Stimulated activated effector memory CD8-positive, alpha-beta T cell treated with anti-CD3 and anti-CD28 coated beads, Interleukin-12 subunit alpha, Interleukin-12 subunit beta, amount 100 ng/mL, for 72 hours (primary cell): ENCODE measurements around the gene WSCD2.

Experiments
- ATAC-seq: fragments of 150-1000 bp; cut with Tn5 transposase; 2 replicates; pipeline ENCODE4 v1.10.0; 2021
- DNase-seq, 2 donors: peaks; one replicate each; pipeline ENCODE4 v3.0.0; 2021 to 2022; ENCODE audit warnings: low spot score in 2 of 2
- H3K27ac Mint-ChIP-seq: one replicate; pipeline ENCODE4 v1.8.0; 2022; ENCODE audit warnings: mild to moderate bottlenecking, mixed read lengths
- H3K36me3 Mint-ChIP-seq: one replicate; pipeline ENCODE4 v1.8.0; 2022; ENCODE audit warnings: mild to moderate bottlenecking, mixed read lengths
- H3K4me1 Mint-ChIP-seq: one replicate; pipeline ENCODE4 v1.8.0; 2022; ENCODE audit warnings: mixed read lengths
- H3K4me3 Mint-ChIP-seq: one replicate; pipeline ENCODE4 v1.8.0; 2022; ENCODE audit warnings: mild to moderate bottlenecking, mixed read lengths
- H3K9me3 Mint-ChIP-seq: one replicate; pipeline ENCODE4 v1.8.0; 2022; ENCODE audit warnings: mixed read lengths

The WSCD2 gene

DNA sequence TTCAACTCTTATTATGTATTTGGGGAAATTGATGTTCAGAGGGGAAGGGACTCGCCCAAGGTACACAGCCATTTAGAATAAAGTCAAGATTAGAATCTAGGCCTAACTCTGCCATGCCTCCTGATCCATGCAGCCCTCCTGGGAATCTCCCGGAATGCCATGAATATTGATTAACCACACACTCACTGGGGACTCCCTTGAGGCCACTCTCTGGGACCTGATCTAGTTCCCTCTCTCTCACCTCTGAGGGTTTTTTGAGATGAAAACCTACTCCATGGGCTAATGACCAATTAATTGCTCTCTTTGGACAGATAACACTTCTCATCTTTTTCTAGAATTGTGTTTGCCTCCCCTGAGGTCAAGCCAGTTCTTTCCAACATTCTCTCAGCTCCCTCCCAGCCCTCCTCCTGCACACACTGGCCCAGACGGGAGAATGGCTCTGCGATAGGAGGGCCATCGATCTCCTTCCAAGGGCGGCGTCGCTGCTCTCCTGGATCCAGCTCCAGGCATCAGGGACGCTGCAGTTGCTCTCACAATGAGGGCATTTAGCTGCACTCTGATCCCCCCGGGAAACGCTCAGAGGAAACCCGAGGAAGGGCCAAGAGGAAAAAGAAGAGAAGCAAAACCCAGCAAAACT lies 22.6 kb downstream of the WSCD2 start:
- Mint-ChIP-seq H3K4me1 (no peaks in the 10 kb centered on the region), H3K4me3 (no peak overlapping the region), H3K27ac (no peak overlapping the region), H3K9me3 (no peaks in the 10 kb centered on the region), H3K36me3 (no peaks in the 10 kb centered on the region)
- no peak for ATAC-seq
- no peak for DNase-seq

DNA sequence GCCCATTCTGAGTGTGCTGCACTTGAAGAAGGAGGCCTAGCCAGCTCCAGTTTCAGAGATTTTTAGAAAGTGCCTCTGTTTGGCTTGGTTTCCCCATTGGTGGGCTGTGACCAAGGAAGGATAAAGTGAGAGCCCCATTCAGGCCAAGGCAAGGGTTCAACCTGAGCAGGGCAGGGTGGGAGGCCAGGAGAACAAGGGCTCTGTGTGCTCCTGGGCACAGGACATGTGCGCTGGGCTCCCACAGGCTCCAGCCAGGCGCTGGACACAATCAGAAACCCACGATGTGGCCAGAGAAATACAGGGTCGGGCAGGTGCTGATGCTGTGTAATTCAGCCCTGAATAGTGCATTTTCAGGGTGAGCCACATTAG lies 23.1 kb downstream of the WSCD2 start:
- H3K4me3 Mint-ChIP-seq, result no peak overlapping the region
- no peaks in the 10 kb centered on the region for H3K4me1 Mint-ChIP-seq
- no peaks in the 10 kb centered on the region for H3K9me3 Mint-ChIP-seq
- no peaks in the 10 kb centered on the region for H3K36me3 Mint-ChIP-seq
- ATAC-seq, result no peak
- no peak overlapping the region for H3K27ac Mint-ChIP-seq
- DNase-seq, result no peak

DNA sequence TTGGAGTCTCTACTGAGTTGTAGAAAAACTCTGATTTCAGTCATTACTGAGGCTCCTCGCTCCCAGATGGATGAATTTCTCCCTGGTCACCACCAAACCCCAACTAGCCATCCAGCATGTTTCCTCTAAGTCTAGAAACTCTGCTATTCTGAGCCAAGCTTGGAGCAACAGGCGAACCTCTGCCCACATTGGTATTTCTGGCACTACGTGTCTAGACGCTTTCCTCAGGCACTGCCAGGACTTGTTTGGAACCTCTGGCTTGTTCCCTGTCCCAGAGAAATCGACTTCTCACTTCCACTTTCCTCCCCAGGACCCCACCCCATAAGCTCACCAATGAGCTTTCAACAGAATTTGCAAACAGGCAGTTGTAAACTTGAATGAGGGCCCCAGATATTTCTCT lies 27.6 kb downstream of the WSCD2 start:
- no peak overlapping the region for H3K4me3 Mint-ChIP-seq
- no peaks in the 10 kb centered on the region for H3K36me3 Mint-ChIP-seq
- no peak overlapping the region for H3K27ac Mint-ChIP-seq

DNA sequence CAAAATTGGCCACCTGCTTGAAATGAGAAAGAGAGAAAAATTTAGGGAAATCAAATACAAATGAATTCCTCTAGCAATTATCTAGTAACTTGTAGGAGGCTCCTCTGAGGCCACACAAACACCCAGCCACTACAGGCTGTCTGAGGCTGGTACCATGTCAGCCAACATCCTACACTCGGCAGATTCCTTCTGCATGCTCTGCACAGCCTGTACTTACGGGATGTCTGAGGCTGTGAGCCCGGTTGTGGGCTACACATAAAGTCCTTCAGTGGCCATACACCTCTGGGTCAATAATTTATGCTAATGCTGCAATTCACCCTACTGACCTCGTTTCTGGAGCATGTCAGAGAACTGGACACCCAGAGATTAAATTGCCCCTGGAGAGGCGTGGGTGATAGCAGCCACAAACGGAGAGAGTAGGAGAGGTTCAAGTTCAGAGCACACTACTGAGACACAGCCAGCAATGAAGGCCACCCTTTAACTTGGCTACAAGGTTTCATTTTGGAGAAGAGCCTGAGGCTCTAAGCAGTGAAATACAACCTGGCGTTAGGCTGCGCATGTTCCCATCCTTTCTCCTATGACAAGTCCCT lies 28.9 kb downstream of the WSCD2 start:
- Mint-ChIP-seq H3K36me3 (no peaks in the 10 kb centered on the region), H3K27ac (no peak overlapping the region), H3K9me3 (no peaks in the 10 kb centered on the region), H3K4me1 (no peaks in the 10 kb centered on the region), H3K4me3 (no peak overlapping the region)
- ATAC-seq (no peak), DNase-seq (no peak)

More for the DNA sequence above, 27.6 kb downstream of the WSCD2 start:
- Mint-ChIP-seq H3K9me3 (no peaks in the 10 kb centered on the region), H3K4me1 (no peaks in the 10 kb centered on the region)
- no peak for ATAC-seq
- no peak for DNase-seq

DNA sequence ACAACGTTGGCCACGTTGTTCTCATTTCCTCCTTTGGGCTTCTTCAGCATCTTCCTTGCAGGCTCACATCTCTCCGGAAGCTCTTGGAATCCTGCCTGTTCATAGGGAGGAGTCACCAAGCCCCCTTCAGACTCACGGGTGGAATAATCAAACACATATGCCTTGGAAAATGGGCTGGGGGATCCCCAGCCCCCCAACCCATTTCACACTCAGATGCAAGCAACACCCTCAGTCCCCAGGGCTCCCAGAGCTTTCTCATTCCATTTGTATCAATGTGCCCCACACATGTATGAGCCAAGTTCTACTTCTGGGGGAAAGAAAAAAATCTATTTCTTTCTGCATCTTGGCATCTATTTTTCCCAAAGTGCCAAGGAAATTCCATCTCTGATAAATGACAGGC lies 33.1 kb downstream of the WSCD2 start:
- H3K36me3 Mint-ChIP-seq, result no peaks in the 10 kb centered on the region
- DNase-seq (no peak), ATAC-seq (no peak)
- H3K9me3 Mint-ChIP-seq, result no peaks in the 10 kb centered on the region
- H3K27ac Mint-ChIP-seq, result no peak overlapping the region
- H3K4me1 Mint-ChIP-seq, result no peaks in the 10 kb centered on the region
- H3K4me3 Mint-ChIP-seq, result no peak overlapping the region

DNA sequence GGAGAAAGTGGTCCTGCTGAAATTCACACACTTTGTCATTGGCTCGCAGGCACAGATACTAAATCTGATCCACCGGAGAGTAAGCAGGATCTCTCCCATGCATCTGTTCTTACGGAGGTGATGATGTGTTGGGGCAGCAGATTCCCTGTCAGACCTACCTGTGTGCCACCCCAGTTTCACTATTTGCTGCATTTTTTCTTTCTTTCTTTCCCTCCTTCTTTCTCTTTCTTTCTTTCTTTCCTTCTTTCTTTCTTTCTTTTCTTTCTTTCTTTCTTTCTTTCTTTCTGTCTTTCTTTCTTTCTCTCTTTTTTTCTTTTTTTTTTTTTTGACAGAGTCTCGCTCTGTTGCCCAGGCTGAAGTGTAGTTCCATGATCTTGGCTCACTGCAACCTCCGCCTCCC lies 37.4 kb downstream of the WSCD2 start:
- DNase-seq (no peak), ATAC-seq (no peak)
- no peaks in the 10 kb centered on the region for H3K36me3 Mint-ChIP-seq
- H3K9me3 Mint-ChIP-seq, result no peaks in the 10 kb centered on the region
- H3K27ac Mint-ChIP-seq, result no peak overlapping the region
- no peaks in the 10 kb centered on the region for H3K4me1 Mint-ChIP-seq
- H3K4me3 Mint-ChIP-seq, result no peak overlapping the region

DNA sequence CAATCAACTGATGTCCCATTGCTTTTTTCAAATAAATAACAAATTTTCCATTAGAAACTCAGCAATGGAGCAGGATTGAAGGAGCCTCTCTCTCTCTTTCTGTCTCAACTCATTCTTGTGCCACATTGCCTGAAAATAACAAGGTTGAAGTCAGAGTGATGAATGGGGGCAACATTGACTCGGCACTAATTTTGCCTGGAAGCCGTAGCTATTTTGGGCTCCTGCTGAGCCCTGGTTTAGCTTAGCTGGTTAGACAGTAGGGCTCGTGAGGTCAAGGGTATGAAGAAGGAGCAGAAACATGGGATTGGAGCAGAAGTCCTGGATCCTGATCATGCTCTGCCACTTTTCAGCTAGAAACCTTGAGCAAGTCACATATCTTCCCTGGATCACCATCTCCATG lies 38.9 kb downstream of the WSCD2 start:
- no peak for ATAC-seq
- Mint-ChIP-seq H3K27ac (no peak overlapping the region), H3K9me3 (no peaks in the 10 kb centered on the region), H3K4me3 (no peak overlapping the region), H3K4me1 (no peaks in the 10 kb centered on the region), H3K36me3 (no peaks in the 10 kb centered on the region)
- no peak for DNase-seq

DNA sequence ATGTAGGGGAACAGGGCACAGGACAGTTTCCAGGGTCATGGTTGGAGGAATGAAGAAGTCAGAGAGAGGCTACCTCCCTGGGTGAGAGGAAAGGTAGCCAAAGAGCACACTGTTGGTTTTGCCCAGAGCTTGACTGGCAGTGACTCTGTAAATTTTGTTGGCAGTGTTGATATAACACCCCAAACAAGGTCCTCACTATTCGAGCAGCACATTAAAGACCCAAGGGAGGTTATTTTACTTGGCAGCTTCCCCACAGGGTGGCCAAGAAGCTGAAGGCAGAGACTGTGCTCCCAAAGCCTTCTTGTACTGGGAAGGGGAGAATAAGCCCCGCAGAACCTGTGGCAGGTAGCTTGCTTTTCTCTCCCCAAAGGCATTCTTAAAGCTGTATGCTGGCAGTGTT lies 40.6 kb downstream of the WSCD2 start:
- Mint-ChIP-seq H3K4me1 (no peaks in the 10 kb centered on the region), H3K36me3 (no peaks in the 10 kb centered on the region), H3K9me3 (no peaks in the 10 kb centered on the region), H3K27ac (no peak overlapping the region), H3K4me3 (no peak overlapping the region)
- ATAC-seq (no peak), DNase-seq (no peak)

DNA sequence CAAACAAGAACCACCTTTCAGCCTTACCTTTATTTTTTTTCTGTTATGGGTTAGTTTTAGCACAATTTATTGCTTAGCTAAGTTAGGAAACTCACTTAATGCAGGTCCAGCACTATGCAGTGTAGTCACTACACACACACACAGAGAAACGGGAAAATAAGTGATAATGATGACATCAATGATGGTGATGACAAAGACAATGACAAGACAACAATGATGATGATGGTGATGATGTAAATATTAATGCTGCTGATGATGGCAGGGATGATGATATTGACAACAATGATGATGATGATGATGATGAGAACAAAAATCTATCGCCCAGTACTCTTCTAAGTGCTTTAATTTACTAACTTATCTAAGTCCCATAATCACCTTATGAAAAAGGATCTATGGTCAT lies 41.1 kb downstream of the WSCD2 start:
- ATAC-seq, result no peak
- no peaks in the 10 kb centered on the region for H3K4me1 Mint-ChIP-seq
- H3K36me3 Mint-ChIP-seq, result no peaks in the 10 kb centered on the region
- no peak overlapping the region for H3K4me3 Mint-ChIP-seq
- no peak for DNase-seq
- no peaks in the 10 kb centered on the region for H3K9me3 Mint-ChIP-seq
- no peak overlapping the region for H3K27ac Mint-ChIP-seq

DNA sequence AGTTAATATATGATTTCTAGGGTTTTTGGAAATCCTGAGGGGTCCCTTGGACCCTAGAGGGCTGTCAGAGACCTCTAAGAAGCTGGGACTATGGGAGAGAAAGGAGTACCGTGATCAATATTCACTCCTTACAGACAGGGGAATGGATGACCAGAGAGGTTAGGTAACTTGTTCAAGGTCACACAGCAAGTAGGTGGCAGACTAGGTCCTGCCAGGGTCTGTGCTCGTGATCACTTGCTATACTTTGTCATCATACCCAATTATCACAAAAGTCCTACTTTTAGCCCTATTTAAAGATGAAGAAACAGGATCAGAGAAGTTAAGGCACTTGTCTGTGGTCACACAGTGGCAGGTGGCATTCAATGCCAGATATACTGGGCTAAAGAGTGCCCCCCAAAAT lies 42.9 kb downstream of the WSCD2 start:
- Mint-ChIP-seq H3K27ac (no peak overlapping the region), H3K9me3 (no peaks in the 10 kb centered on the region), H3K4me1 (no peaks in the 10 kb centered on the region), H3K4me3 (no peak overlapping the region), H3K36me3 (no peaks in the 10 kb centered on the region)
- ATAC-seq (no peak), DNase-seq (no peak)

DNA sequence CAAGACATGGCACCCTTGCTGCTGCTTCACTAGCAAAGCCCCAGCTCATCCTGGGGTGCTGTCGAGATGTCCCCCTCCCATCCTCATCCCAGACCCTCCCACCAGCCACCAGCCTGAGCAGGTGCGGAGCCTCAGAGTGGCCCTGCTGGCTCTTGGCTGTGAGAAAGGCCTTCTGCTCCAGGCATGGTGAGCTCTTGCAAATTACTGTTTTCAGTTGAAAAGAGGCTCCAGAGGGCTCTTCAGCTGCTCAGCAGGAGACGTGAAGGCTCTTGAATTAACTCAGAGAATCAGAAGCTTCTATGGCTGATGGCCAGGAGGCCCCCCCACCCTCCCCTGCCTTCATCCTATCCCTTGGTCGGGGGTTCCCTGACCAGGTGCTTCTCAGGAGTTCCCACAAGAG lies 44.1 kb downstream of the WSCD2 start:
- H3K36me3 Mint-ChIP-seq, result no peaks in the 10 kb centered on the region
- DNase-seq (no peak), ATAC-seq (no peak)
- H3K4me1 Mint-ChIP-seq, result no peaks in the 10 kb centered on the region
- H3K4me3 Mint-ChIP-seq, result no peak overlapping the region
- H3K9me3 Mint-ChIP-seq, result no peaks in the 10 kb centered on the region
- no peak overlapping the region for H3K27ac Mint-ChIP-seq

DNA sequence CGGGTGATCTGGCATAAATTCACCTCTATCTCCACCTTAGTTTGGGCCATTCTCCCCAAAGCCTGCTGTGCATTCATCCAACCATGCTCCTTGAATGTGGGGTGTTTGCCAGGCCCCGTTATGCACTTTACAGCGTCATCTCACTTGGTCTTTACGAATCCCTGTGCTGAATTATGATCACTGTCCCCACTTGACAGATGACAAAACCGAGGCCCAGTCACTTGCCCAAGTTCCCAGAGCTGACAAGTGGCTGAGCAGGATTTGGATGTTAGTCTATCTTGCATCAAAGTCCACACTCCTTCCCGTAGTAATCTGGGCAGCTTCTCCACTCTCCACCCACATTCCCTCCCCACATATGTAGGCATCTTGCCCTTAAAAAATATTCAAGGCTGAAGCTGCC lies 44.8 kb downstream of the WSCD2 start:
- H3K27ac Mint-ChIP-seq, result no peak overlapping the region
- H3K36me3 Mint-ChIP-seq, result no peaks in the 10 kb centered on the region
- H3K4me3 Mint-ChIP-seq, result no peak overlapping the region
- no peaks in the 10 kb centered on the region for H3K9me3 Mint-ChIP-seq
- DNase-seq, result no peak
- H3K4me1 Mint-ChIP-seq, result no peaks in the 10 kb centered on the region
- ATAC-seq, result no peak

DNA sequence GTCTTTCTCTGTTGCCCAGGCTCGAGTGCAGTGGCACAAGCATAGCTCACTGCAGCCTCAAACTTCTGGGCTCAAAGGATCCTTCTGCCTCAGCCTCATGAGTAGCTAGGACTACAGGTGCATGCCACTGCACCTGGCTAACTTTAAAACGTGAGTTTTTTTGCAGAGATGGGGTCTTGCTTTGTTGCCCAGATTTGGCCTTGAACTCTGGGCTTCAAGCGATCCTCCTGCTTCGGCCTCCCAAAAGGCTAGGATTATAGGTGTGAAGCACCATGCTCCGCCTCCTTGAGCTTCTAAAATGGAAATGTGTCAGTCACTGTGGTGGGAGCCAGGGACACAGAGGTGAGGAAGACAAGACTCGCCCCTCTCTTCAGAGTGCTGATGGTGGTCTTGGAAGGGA lies 45.6 kb downstream of the WSCD2 start:
- Mint-ChIP-seq H3K9me3 (no peaks in the 10 kb centered on the region), H3K4me3 (no peak overlapping the region), H3K36me3 (no peaks in the 10 kb centered on the region), H3K4me1 (no peaks in the 10 kb centered on the region), H3K27ac (no peak overlapping the region)
- no peak for DNase-seq
- ATAC-seq, result no peak

DNA sequence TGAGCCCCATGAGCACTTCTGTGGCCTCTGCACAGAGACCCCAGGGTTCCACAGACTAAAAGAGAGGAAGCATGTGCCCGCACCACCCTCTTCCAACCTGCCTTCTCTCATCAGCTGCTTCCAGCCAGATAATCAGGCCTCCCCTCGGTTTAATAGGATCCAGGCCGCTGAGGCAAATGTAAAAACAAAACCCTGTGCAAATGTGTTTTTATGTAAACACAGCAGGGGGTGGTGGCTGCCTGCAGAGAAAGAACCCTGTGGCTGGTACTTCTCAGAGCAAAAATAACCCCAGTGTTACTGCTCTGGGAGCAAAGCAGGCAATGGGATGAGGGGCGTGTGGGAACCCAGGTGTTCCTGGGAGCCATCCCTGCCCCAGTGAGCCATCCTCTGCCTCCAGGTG lies 46.2 kb downstream of the WSCD2 start:
- H3K4me1 Mint-ChIP-seq, result no peaks in the 10 kb centered on the region
- no peak overlapping the region for H3K27ac Mint-ChIP-seq
- no peaks in the 10 kb centered on the region for H3K9me3 Mint-ChIP-seq
- DNase-seq (no peak), ATAC-seq (no peak)
- no peak overlapping the region for H3K4me3 Mint-ChIP-seq
- no peaks in the 10 kb centered on the region for H3K36me3 Mint-ChIP-seq

DNA sequence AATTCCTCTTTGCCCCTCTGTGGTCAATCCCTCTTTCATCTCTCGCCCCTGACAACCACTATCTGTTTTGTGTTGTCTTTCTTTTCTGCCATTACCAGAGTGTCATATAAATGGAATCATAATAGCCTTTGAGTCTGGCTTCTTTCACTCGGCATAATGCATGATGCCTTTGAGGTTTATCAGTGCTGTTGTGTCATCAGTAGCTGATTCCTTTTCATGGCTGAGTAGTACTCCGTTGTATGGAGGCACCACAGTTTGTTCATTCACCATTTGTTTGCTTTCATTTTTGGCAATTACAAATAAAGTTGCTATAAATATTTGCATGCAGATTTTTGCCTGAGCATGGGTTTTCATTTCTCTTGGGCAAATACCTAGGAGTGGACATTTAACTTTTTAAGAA lies 47.2 kb downstream of the WSCD2 start:
- Mint-ChIP-seq H3K36me3 (no peaks in the 10 kb centered on the region), H3K27ac (no peak overlapping the region), H3K4me1 (no peaks in the 10 kb centered on the region), H3K9me3 (no peaks in the 10 kb centered on the region), H3K4me3 (no peak overlapping the region)
- DNase-seq, result no peak
- no peak for ATAC-seq

DNA sequence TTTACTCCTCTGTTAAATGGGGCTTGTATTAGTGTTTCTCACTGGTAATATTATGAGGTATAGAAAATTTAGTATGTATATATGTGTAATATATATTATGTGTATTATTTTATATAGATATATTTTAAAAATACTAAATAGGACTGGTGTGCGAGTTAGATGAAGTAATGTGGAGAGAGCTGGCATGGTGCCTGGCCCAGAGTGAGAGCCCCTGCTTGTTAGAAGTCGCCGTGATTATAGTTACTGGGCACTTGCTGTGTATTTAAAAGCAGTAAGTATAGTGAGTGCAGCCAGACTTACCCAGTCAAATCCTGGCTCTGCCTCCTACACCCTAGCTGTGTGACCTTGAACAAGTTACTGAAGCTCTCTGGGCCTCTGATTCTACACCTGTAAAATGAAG lies 48.0 kb downstream of the WSCD2 start:
- Mint-ChIP-seq H3K27ac (no peak overlapping the region), H3K36me3 (no peaks in the 10 kb centered on the region), H3K9me3 (no peaks in the 10 kb centered on the region), H3K4me1 (no peaks in the 10 kb centered on the region), H3K4me3 (no peak overlapping the region)
- no peak for ATAC-seq
- DNase-seq, result no peak

DNA sequence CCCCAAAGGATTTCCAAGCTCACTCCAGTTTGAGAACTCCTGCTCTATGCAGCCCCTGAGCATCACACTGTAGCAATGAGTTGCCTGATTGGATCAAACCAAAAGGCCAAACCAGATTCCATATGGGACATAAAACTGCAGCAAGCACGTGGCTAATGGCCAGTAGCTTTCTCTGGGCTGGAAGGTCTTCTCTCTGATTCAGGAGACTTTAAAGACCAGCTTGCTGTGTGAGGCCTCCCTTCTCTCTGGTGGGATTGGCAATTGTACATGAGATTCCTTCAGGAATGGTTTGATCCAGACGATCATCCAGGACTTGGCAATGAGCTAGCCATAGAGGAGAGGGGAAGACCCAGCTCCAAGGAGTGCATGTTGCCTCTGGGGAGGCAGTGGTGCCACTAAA lies 50.2 kb downstream of the WSCD2 start:
- H3K4me3 Mint-ChIP-seq, result no peak overlapping the region
- no peak for DNase-seq
- H3K36me3 Mint-ChIP-seq, result no peaks in the 10 kb centered on the region
- H3K27ac Mint-ChIP-seq, result no peak overlapping the region
- no peak for ATAC-seq
- no peaks in the 10 kb centered on the region for H3K9me3 Mint-ChIP-seq
- no peaks in the 10 kb centered on the region for H3K4me1 Mint-ChIP-seq
